Measurements from ENCODE around the gene ABAT. TPM values are rescaled to one million over a fixed set of nuclear protein-coding genes. Genes with fewer than 3 reads are reported as not detected.

Gene ABAT
- total RNA-seq (1 to 10 TPM in 2 of 4 donors, under 1 TPM in 2; 0.64 to 1.7 (median 0.97) TPM), polyA plus RNA-seq (under 1 TPM; 0.55 to 0.91 (median 0.68) TPM)
- long read RNA-seq, donor 1, partial matches to known transcripts = 1 of 1 reads
- long read RNA-seq, donor 1, other reads (novel, unspliced or antisense) = 0 of 1 reads
- long read RNA-seq, donor 2, partial matches to known transcripts = 0 of 3 reads
- long read RNA-seq, donor 2, other reads (novel, unspliced or antisense) = 3 of 3 reads

GRCh38 chr16:8674413-8675022 lies at the start of gene ABAT:
Gene ABAT, plus strand, starts transcription at chr16:8674617. Its CDS starts 61,123 bp downstream, at chr16:8735740.
- no peaks in the 10 kb centered on the region for H3K9me3 ChIP-seq
- H3K27ac ChIP-seq = no peak within 1 kb of the TSS
- intact Hi-C loops (cut with DNase I) = loop anchor here in 1 of 2 donors (5.0 kb wide), 1 partner anchor 123 kb away; the partner anchor contains the start of genes PMM2 and TMEM186
- H3K4me3 ChIP-seq = peak within 1 kb of the TSS; percentile 76
- H3K4me1 ChIP-seq = peaks cover 5% of the 10 kb centered on the region
- H3K36me3 ChIP-seq (ENCODE audit: insufficient read depth in 1 of 2, low read depth in 1 of 2) = no peaks in the 10 kb centered on the region
- DNase-seq (peak; percentile 90 to 94), ATAC-seq (peak; percentile 99 to 100 (median 100))
- WGBS, 3 donors = 2 to 3% (median 3%) methylated on average over 27 to 49 of the region's 49 CpGs
- no peaks in the 10 kb centered on the region for H3K27me3 ChIP-seq (ENCODE audit: insufficient read depth in 3 of 3, low read length in 2 of 3)
- TF ChIP-seq, protein P1, sequence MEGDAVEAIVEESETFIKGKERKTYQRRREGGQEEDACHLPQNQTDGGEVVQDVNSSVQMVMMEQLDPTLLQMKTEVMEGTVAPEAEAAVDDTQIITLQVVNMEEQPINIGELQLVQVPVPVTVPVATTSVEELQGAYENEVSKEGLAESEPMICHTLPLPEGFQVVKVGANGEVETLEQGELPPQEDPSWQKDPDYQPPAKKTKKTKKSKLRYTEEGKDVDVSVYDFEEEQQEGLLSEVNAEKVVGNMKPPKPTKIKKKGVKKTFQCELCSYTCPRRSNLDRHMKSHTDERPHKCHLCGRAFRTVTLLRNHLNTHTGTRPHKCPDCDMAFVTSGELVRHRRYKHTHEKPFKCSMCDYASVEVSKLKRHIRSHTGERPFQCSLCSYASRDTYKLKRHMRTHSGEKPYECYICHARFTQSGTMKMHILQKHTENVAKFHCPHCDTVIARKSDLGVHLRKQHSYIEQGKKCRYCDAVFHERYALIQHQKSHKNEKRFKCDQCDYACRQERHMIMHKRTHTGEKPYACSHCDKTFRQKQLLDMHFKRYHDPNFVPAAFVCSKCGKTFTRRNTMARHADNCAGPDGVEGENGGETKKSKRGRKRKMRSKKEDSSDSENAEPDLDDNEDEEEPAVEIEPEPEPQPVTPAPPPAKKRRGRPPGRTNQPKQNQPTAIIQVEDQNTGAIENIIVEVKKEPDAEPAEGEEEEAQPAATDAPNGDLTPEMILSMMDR (IDR thresholded peaks at IDR 0.05) = no peak

GRCh38 chr16:8625491-8626087 lies 48.8 kb upstream of the ABAT start:
- no peak for ATAC-seq

GRCh38 chr16:8626946-8627345 lies 47.5 kb upstream of the ABAT start:
- peaks cover 17 to 67% of the 10 kb centered on the region in 2 donors for H3K36me3 ChIP-seq (ENCODE audit: insufficient read depth in 1 of 2, low read depth in 1 of 2)
- no peaks in the 10 kb centered on the region for H3K27me3 ChIP-seq (ENCODE audit: insufficient read depth in 3 of 3, low read length in 2 of 3)
- TF ChIP-seq, protein P1 (IDR thresholded peaks at IDR 0.05) = no peak
- ATAC-seq (no peak), DNase-seq (no peak)
- no peak overlapping the region for H3K4me3 ChIP-seq
- 93 to 94% (median 93%) methylated on average over 8 of the region's 8 CpGs for WGBS, 3 donors
- intact Hi-C loops (cut with DNase I) = no loop called here
- no peak overlapping the region for H3K27ac ChIP-seq
- peaks cover 18% of the 10 kb centered on the region for H3K4me1 ChIP-seq
- no peaks in the 10 kb centered on the region for H3K9me3 ChIP-seq

More at GRCh38 chr16:8625491-8626087, 48.8 kb upstream of the ABAT start:
- peaks cover 17 to 54% of the 10 kb centered on the region in 2 donors for H3K36me3 ChIP-seq (ENCODE audit: insufficient read depth in 1 of 2, low read depth in 1 of 2)
- H3K27ac ChIP-seq = no peak overlapping the region
- H3K4me1 ChIP-seq = peaks cover 18% of the 10 kb centered on the region
- no peak for DNase-seq
- TF ChIP-seq, protein P1 (IDR thresholded peaks at IDR 0.05) = no peak
- WGBS, 3 donors = 89 to 92% (median 91%) methylated on average over 10 of the region's 10 CpGs
- H3K27me3 ChIP-seq (ENCODE audit: insufficient read depth in 3 of 3, low read length in 2 of 3) = no peaks in the 10 kb centered on the region
- H3K4me3 ChIP-seq = no peak overlapping the region
- no peaks in the 10 kb centered on the region for H3K9me3 ChIP-seq
- intact Hi-C loops (cut with DNase I) = no loop called here

DNA sequence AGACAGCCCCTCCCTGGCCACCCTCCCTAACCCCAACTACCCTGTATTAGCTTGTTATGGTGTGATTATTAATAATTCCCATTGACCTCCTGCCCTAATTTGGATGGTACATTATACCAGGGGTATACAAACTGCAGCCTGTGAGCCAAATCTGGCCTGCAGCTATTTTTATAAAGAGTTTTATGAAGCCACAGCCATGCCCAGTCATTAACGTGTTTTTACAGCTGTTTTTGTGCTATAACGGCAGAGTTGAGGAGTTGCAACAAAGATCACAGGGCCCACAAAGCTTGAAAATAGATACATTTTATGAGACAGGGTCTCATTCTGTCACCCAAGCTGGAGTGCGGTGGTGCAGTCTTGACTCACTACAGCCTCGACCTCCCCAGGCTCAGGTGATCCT lies 47.0 kb upstream of the ABAT start:
- H3K36me3 ChIP-seq (ENCODE audit: insufficient read depth in 1 of 2, low read depth in 1 of 2) = peaks cover 17 to 73% of the 10 kb centered on the region in 2 donors
- peaks cover 18% of the 10 kb centered on the region for H3K4me1 ChIP-seq
- ATAC-seq = no peak
- DNase-seq = no peak
- TF ChIP-seq, protein P1 (IDR thresholded peaks at IDR 0.05) = no peak
- no peaks in the 10 kb centered on the region for H3K9me3 ChIP-seq
- H3K27ac ChIP-seq = no peak overlapping the region
- intact Hi-C loops (cut with DNase I) = no loop called here
- no peaks in the 10 kb centered on the region for H3K27me3 ChIP-seq (ENCODE audit: insufficient read depth in 3 of 3, low read length in 2 of 3)
- 64 to 82% (median 71%) methylated on average over 4 of the region's 4 CpGs for WGBS, 3 donors
- no peak overlapping the region for H3K4me3 ChIP-seq
